Glomerular visceral epithelial cell (primary cell): ENCODE results near the gene OSBPL3.
"Not testable (repeated sequence)": the region's sequence is repeated elsewhere in the genome, so short reads cannot be mapped to it uniquely, and the experiment has no call there.

Experiments used
- DNase-seq: peaks from one replicate; pipeline ENCODE4 v3.0.0-alpha.2; 2016; ENCODE audit errors: extremely low spot score

Gene OSBPL3

GRCh38 chr7:24979863-24980533, at the start of gene OSBPL3:
Gene OSBPL3, minus strand, starts transcription at chr7:24980178. Its CDS starts 87,706 bp downstream, at chr7:24892472.
- peak; percentile 96 for DNase-seq

GRCh38 chr7:25029075-25029474, 49.1 kb upstream of the OSBPL3 start:
- no peak for DNase-seq

- peak; percentile 57 for DNase-seq
Measured at GRCh38 chr7:25028370-25029021, 48.5 kb upstream of the OSBPL3 start.

GRCh38 chr7:25026156-25026555, 46.2 kb upstream of the OSBPL3 start:
- no peak for DNase-seq

GRCh38 chr7:25025218-25025671, 45.3 kb upstream of the OSBPL3 start:
- peak; percentile 71 for DNase-seq

GRCh38 chr7:25024066-25024465, 44.1 kb upstream of the OSBPL3 start:
- DNase-seq = no peak

- DNase-seq = not testable (repeated sequence)
Measured at GRCh38 chr7:25017671-25018070, 37.7 kb upstream of the OSBPL3 start.

GRCh38 chr7:25014756-25015155, 34.8 kb upstream of the OSBPL3 start:
- no peak for DNase-seq

GRCh38 chr7:25012710-25013109, 32.7 kb upstream of the OSBPL3 start:
- not testable (repeated sequence) for DNase-seq

- DNase-seq = no peak
Measured at GRCh38 chr7:25012254-25012653, 32.3 kb upstream of the OSBPL3 start.

- DNase-seq = peak; percentile 4
Measured at GRCh38 chr7:25009257-25009656, 29.3 kb upstream of the OSBPL3 start.

GRCh38 chr7:25007668-25008067, 27.7 kb upstream of the OSBPL3 start:
- no peak for DNase-seq

GRCh38 chr7:25006276-25006675, 26.3 kb upstream of the OSBPL3 start:
- no peak for DNase-seq

GRCh38 chr7:25005658-25006057, 25.7 kb upstream of the OSBPL3 start:
- no peak for DNase-seq

GRCh38 chr7:25002786-25003185, 22.8 kb upstream of the OSBPL3 start:
- DNase-seq = no peak

GRCh38 chr7:24995466-24995865, 15.5 kb upstream of the OSBPL3 start:
- no peak for DNase-seq

- DNase-seq = no peak
Measured at GRCh38 chr7:24992314-24992713, 12.3 kb upstream of the OSBPL3 start.

GRCh38 chr7:24991353-24991752, 11.4 kb upstream of the OSBPL3 start:
- DNase-seq = no peak

GRCh38 chr7:24987331-24987842, 7.4 kb upstream of the OSBPL3 start:
- DNase-seq = no peak

GRCh38 chr7:24982917-24983316, 2.9 kb upstream of the OSBPL3 start:
- no peak for DNase-seq

- peak; percentile 60 for DNase-seq
Measured at GRCh38 chr7:24981171-24981951, 1.4 kb upstream of the OSBPL3 start.

GRCh38 chr7:24980534-24981170, 674 bp upstream of the OSBPL3 start:
- DNase-seq = no peak
